ENCODE data around the gene PPP2R5C.

DNA sequence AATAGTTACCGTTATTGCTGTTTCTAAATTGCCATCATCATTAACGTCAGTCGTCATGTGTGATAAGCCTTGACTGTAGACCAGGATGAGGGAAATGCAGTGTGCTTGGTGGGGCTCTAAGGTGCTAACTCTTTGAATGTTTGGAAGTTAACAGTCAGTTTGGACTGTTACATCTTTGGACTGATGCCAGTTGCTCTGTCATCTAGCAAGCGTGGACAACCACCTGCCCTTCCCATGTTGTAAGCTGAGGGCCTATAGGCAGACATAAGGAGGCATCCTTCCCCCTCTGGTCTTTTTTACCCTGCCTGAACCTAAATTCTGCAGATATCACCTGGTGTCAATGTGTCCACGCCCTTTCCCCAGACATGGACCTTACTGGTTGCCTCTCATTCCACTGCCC lies 94.4 kb downstream of the PPP2R5C start:
- TF ChIP-seq, protein P1, sequence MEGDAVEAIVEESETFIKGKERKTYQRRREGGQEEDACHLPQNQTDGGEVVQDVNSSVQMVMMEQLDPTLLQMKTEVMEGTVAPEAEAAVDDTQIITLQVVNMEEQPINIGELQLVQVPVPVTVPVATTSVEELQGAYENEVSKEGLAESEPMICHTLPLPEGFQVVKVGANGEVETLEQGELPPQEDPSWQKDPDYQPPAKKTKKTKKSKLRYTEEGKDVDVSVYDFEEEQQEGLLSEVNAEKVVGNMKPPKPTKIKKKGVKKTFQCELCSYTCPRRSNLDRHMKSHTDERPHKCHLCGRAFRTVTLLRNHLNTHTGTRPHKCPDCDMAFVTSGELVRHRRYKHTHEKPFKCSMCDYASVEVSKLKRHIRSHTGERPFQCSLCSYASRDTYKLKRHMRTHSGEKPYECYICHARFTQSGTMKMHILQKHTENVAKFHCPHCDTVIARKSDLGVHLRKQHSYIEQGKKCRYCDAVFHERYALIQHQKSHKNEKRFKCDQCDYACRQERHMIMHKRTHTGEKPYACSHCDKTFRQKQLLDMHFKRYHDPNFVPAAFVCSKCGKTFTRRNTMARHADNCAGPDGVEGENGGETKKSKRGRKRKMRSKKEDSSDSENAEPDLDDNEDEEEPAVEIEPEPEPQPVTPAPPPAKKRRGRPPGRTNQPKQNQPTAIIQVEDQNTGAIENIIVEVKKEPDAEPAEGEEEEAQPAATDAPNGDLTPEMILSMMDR (IDR thresholded peaks at IDR 0.05): no peak
- TF ChIP-seq POLR2A (IDR thresholded peaks at IDR 0.05): no peak

Measured in uterus (tissue), 2 donors.